H9 (cell line): ENCODE data around the gene PYROXD2. TPM values are rescaled to one million over a fixed set of nuclear protein-coding genes. Genes with fewer than 3 reads are reported as not detected.

Experiments used
- DNase-seq: peaks from one replicate; pipeline ENCODE4 v3.0.0-alpha.2; 2017
- H2AFZ ChIP-seq: one replicate; pipeline ENCODE4 v1.6.1; 2013; ENCODE audit warnings: mild to moderate bottlenecking, low read length, control low read depth, moderate library complexity
- H2AK5ac ChIP-seq: 2 replicates; pipeline ENCODE4 v1.6.1; 2013; ENCODE audit warnings: low read length, control low read depth, mixed read lengths; ENCODE audit not compliant: insufficient read length
- H2BK120ac ChIP-seq: one replicate; pipeline ENCODE4 v1.6.1; 2013; ENCODE audit warnings: low read depth, mild to moderate bottlenecking, low read length, control low read depth, inconsistent platforms; ENCODE audit not compliant: poor library complexity, severe bottlenecking
- H2BK12ac ChIP-seq: 2 replicates; pipeline ENCODE4 v1.6.1; 2013; ENCODE audit warnings: low read length, control low read depth, mixed read lengths, low read depth; ENCODE audit not compliant: insufficient read length
- H2BK15ac ChIP-seq: 2 replicates; pipeline ENCODE4 v1.6.1; 2013; ENCODE audit warnings: low read depth, low read length, control low read depth
- H2BK20ac ChIP-seq: one replicate; pipeline ENCODE4 v1.6.1; 2013; ENCODE audit warnings: low read depth, mild to moderate bottlenecking, low read length, control low read depth, inconsistent platforms; ENCODE audit not compliant: poor library complexity, severe bottlenecking
- H2BK5ac ChIP-seq: 2 replicates; pipeline ENCODE4 v1.6.1; 2013; ENCODE audit warnings: low read length, control low read depth, mixed read lengths; ENCODE audit not compliant: insufficient read length
- H3K14ac ChIP-seq: 2 replicates; pipeline ENCODE4 v1.6.1; 2013; ENCODE audit warnings: low read length, control low read depth; ENCODE audit not compliant: insufficient read depth
- H3K18ac ChIP-seq: 2 replicates; pipeline ENCODE4 v1.6.1; 2013; ENCODE audit warnings: low read depth, mild to moderate bottlenecking, mixed read lengths, low read length, control low read depth; ENCODE audit not compliant: insufficient read length
- H3K23ac ChIP-seq: 2 replicates; pipeline ENCODE4 v1.6.1; 2013; ENCODE audit warnings: low read length, control low read depth, mixed read lengths, low read depth; ENCODE audit not compliant: insufficient read length
- H3K23me2 ChIP-seq: 2 replicates; pipeline ENCODE4 v1.6.1; 2013; ENCODE audit warnings: low read depth, mild to moderate bottlenecking, mixed read lengths, low read length, control low read depth; ENCODE audit not compliant: insufficient read length, poor library complexity, severe bottlenecking
- H3K27ac ChIP-seq: 2 replicates; pipeline ENCODE4 v1.5.1; 2013; ENCODE audit warnings: low read length, control low read depth, mixed read lengths, low read depth; ENCODE audit not compliant: insufficient read length
- H3K27me3 ChIP-seq: 2 replicates; pipeline ENCODE4 v1.6.1; 2013; ENCODE audit warnings: low read length, control low read depth, inconsistent platforms; ENCODE audit not compliant: insufficient read depth
- H3K4ac ChIP-seq: 2 replicates; pipeline ENCODE4 v1.6.1; 2013; ENCODE audit warnings: low read depth, mild to moderate bottlenecking, control low read depth, inconsistent platforms, low read length, moderate library complexity
- H3K4me1 ChIP-seq: 2 replicates; pipeline ENCODE4 v1.6.1; 2013; ENCODE audit warnings: low read length, control low read depth, inconsistent platforms; ENCODE audit not compliant: insufficient read depth
- H3K4me2 ChIP-seq: 2 replicates; pipeline ENCODE4 v1.6.1; 2013; ENCODE audit warnings: low read length, control low read depth, mixed read lengths; ENCODE audit not compliant: insufficient read length, insufficient read depth
- H3K56ac ChIP-seq: 2 replicates; pipeline ENCODE4 v1.6.1; 2013; ENCODE audit warnings: low read depth, mild to moderate bottlenecking, mixed read lengths, low read length, control low read depth; ENCODE audit not compliant: insufficient read length
- H3K79me1 ChIP-seq: 2 replicates; pipeline ENCODE4 v1.6.1; 2013; ENCODE audit warnings: low read depth, mild to moderate bottlenecking, moderate library complexity, low read length, control low read depth, inconsistent platforms; ENCODE audit not compliant: insufficient read depth, poor library complexity, severe bottlenecking
- H3K79me2 ChIP-seq: 2 replicates; pipeline ENCODE4 v1.6.1; 2013; ENCODE audit warnings: low read length, control low read depth, inconsistent platforms; ENCODE audit not compliant: insufficient read depth
- H3K9ac ChIP-seq: 2 replicates; pipeline ENCODE4 v1.6.1; 2013; ENCODE audit warnings: low read length, control low read depth, mixed read lengths; ENCODE audit not compliant: insufficient read length; ENCODE audit errors: extremely low read depth
- H3K9me3 ChIP-seq: one replicate; pipeline ENCODE4 v1.6.1; 2013; ENCODE audit warnings: low read depth, low read length, inconsistent platforms; ENCODE audit not compliant: control insufficient read depth
- H3T11ph ChIP-seq: one replicate; pipeline ENCODE4 v1.6.1; 2013; ENCODE audit warnings: mild to moderate bottlenecking, low read length, control low read depth, inconsistent platforms
- H4K20me1 ChIP-seq: one replicate; pipeline ENCODE4 v1.6.1; 2013; ENCODE audit not compliant: control insufficient read depth, insufficient read length, insufficient read depth
- H4K5ac ChIP-seq: 2 replicates; pipeline ENCODE4 v1.6.1; 2013; ENCODE audit warnings: low read depth, mild to moderate bottlenecking, mixed read lengths, low read length, control low read depth; ENCODE audit not compliant: insufficient read length
- H4K8ac ChIP-seq: replicated peaks from 2 replicates; pipeline ENCODE4 v1.6.1; 2013; ENCODE audit warnings: low read length, control low read depth, mixed read lengths, low read depth; ENCODE audit not compliant: insufficient read length
- H4K91ac ChIP-seq: 2 replicates; pipeline ENCODE4 v1.6.1; 2013; ENCODE audit warnings: low read depth, mild to moderate bottlenecking, moderate library complexity, mixed read lengths, low read length, control low read depth; ENCODE audit not compliant: insufficient read length
- H3K27ac Mint-ChIP-seq, 3 experiments: 2 replicates in 2 of 3; 3 replicates in 1 of 3; pipeline ENCODE4 v1.8.0; 2020 to 2021; ENCODE audit warnings: mixed read lengths in 3 of 3, mild to moderate bottlenecking in 1 of 3, moderate library complexity in 1 of 3
- H3K27me3 Mint-ChIP-seq: 2 replicates; pipeline ENCODE4 v1.8.0; 2021; ENCODE audit warnings: low read depth, mild to moderate bottlenecking, moderate library complexity, mixed read lengths
- H3K36me3 Mint-ChIP-seq, 3 experiments: 2 replicates in 2 of 3; 3 replicates in 1 of 3; pipeline ENCODE4 v1.8.0; 2020 to 2021; ENCODE audit warnings: low read depth in 3 of 3, mixed read lengths in 3 of 3; ENCODE audit not compliant: insufficient read depth in 1 of 3
- H3K4me1 Mint-ChIP-seq, 2 experiments: 2 replicates each; pipeline ENCODE4 v1.8.0; 2020; ENCODE audit warnings: mixed read lengths in 2 of 2
- H3K4me3 Mint-ChIP-seq, 2 experiments: 2 replicates in 1 of 2; 3 replicates in 1 of 2; pipeline ENCODE4 v1.8.0; 2020 to 2021; ENCODE audit warnings: mild to moderate bottlenecking in 2 of 2, mixed read lengths in 2 of 2, moderate library complexity in 1 of 2
- H3K9me3 Mint-ChIP-seq, 2 experiments: 2 replicates in 1 of 2; 3 replicates in 1 of 2; pipeline ENCODE4 v1.8.0; 2020; ENCODE audit warnings: mild to moderate bottlenecking in 2 of 2, mixed read lengths in 2 of 2, moderate library complexity in 1 of 2
- WGBS: extraction: QIAGEN DNeasy Blood & Tissue Kit; methylation state at CpG from one replicate; pipeline ENCODE4 v1.1.7; 2013; ENCODE audit warnings: missing lambda C conversion rate, low lambda C conversion rate, mixed read lengths; ENCODE audit not compliant: insufficient read length; ENCODE audit errors: extremely low coverage; 5-methylcytosine and 5-hydroxymethylcytosine counted together
- total RNA-seq: library from RNA; stranded (reverse); gene quantifications from 2 replicates; pipeline ENCODE4 v1.2.1, GENCODE V29; 2021
- TF ChIP-seq, protein P1 (sequence below): fragments of 200-600 bp; sonication (generic); conservative IDR thresholded peaks from 3 replicates; pipeline ENCODE4 v1.8.0; 2021; ENCODE audit warnings: antibody characterized with exemption, mild to moderate bottlenecking

Gene PYROXD2
- total RNA-seq, 1 experiment from 2014 or later, result 5.3 TPM

DNA sequence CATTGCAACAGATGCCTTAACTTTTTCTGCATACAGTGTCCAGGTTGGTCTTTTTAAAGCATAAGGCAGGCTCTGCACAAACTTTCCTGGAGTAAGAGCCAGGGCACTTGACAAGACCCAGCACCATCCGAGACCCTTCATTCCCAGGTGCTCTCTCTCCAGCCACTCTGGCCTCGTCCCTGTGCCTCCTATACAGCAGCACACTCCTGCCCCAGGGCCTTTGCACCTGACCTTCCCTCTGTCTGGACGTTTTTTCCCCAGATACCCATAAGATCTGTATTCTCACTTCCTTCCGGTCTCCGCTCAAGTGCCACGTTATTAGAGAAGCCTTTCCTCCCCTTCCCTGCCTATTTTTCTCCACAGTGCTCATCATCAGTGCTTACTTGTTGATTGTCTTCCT, 25.6 kb downstream of the PYROXD2 start:
- Histone ChIP-seq H4K91ac (no peak overlapping the region), H2BK5ac (no peak overlapping the region), H3K14ac (no peak overlapping the region), H4K8ac (no peak overlapping the region), H2BK12ac (no peak overlapping the region), H2AK5ac (no peak overlapping the region), H3K4me2 (no peak overlapping the region), H3K18ac (no peak overlapping the region), H2BK15ac (no peak overlapping the region), H3K9ac (no peak overlapping the region), H3T11ph (no peak overlapping the region), H3K4me1 (no peaks in the 10 kb centered on the region), H3K27me3 (no peaks in the 10 kb centered on the region), H3K27ac (no peak overlapping the region), H3K23ac (no peak overlapping the region), H4K20me1 (no peaks in the 10 kb centered on the region), H3K79me2 (no peaks in the 10 kb centered on the region), H4K5ac (no peak overlapping the region), H3K4ac (no peak overlapping the region), H2AFZ (no peak overlapping the region), H3K23me2 (peaks cover under 1% of the 10 kb centered on the region), H2BK20ac (no peak overlapping the region), H2BK120ac (no peak overlapping the region), H3K56ac (no peak overlapping the region), H3K79me1 (no peaks in the 10 kb centered on the region), H3K9me3 (no peaks in the 10 kb centered on the region)
- Mint-ChIP-seq H3K27me3 (no peaks in the 10 kb centered on the region; the same call in 1 of the 2 replicates), H3K4me1 (peaks cover 0 to 4% of the 10 kb centered on the region in 2 experiments; a peak in 1 of 4 replicates), H3K27ac (no peak overlapping the region), H3K36me3 (no peaks in the 10 kb centered on the region; a peak in 1 of 7 replicates), H3K4me3 (no peak overlapping the region), H3K9me3 (no peaks in the 10 kb centered on the region)
- DNase-seq, result no peak
- TF ChIP-seq, protein P1, sequence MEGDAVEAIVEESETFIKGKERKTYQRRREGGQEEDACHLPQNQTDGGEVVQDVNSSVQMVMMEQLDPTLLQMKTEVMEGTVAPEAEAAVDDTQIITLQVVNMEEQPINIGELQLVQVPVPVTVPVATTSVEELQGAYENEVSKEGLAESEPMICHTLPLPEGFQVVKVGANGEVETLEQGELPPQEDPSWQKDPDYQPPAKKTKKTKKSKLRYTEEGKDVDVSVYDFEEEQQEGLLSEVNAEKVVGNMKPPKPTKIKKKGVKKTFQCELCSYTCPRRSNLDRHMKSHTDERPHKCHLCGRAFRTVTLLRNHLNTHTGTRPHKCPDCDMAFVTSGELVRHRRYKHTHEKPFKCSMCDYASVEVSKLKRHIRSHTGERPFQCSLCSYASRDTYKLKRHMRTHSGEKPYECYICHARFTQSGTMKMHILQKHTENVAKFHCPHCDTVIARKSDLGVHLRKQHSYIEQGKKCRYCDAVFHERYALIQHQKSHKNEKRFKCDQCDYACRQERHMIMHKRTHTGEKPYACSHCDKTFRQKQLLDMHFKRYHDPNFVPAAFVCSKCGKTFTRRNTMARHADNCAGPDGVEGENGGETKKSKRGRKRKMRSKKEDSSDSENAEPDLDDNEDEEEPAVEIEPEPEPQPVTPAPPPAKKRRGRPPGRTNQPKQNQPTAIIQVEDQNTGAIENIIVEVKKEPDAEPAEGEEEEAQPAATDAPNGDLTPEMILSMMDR, result no peak
- no CpG with 5 or more reads among the region's 6 CpGs for WGBS
